MCF 10A (cell line): ENCODE measurements around the gene CTNNB1. TPM values are rescaled to one million over a fixed set of nuclear protein-coding genes. Genes with fewer than 3 reads are reported as not detected.

Experiments
- BruUV-seq: library from RNA; stranded (reverse); fragments of 400-500 nt; replicated peaks from 2 replicates; lab custom pipeline; 2021; lab: Mats Ljungman, UMichigan
- CTCF ChIA-PET: fragments of 300-600 bp; sonication (Branson Sonifier 250); formaldehyde crosslinking; extraction: SDS; loops from one replicate; lab custom pipeline; 2021; ENCODE audit warnings: antibody characterized with exemption, inconsistent platforms; lab: Yijun Ruan, JAX
- POLR2A ChIA-PET: fragments of 300-600, 350-650 bp; sonication (Branson Sonifier 250); formaldehyde crosslinking; extraction: SDS; loops from one replicate; lab custom pipeline; 2020; ENCODE audit warnings: antibody characterized with exemption, inconsistent platforms; lab: Yijun Ruan, JAX
- DNase-seq: peaks from one replicate; pipeline ENCODE4 v3.0.0-alpha.2; 2018; ENCODE audit not compliant: unreplicated experiment
- H3K27ac Mint-ChIP-seq: one replicate; pipeline ENCODE4 v1.8.0; 2022; ENCODE audit warnings: mild to moderate bottlenecking, low read depth, mixed read lengths; ENCODE audit not compliant: unreplicated experiment
- H3K27me3 Mint-ChIP-seq: one replicate; pipeline ENCODE4 v1.8.0; 2022; ENCODE audit warnings: mixed read lengths; ENCODE audit not compliant: insufficient read depth, unreplicated experiment
- H3K36me3 Mint-ChIP-seq: one replicate; pipeline ENCODE4 v1.8.0; 2022; ENCODE audit warnings: mild to moderate bottlenecking, moderate library complexity, mixed read lengths; ENCODE audit not compliant: insufficient read depth, unreplicated experiment
- H3K4me1 Mint-ChIP-seq: one replicate; pipeline ENCODE4 v1.8.0; 2022; ENCODE audit warnings: mixed read lengths; ENCODE audit not compliant: insufficient read depth, unreplicated experiment
- H3K4me3 Mint-ChIP-seq: one replicate; pipeline ENCODE4 v1.8.0; 2022; ENCODE audit warnings: mild to moderate bottlenecking, moderate library complexity, mixed read lengths; ENCODE audit not compliant: unreplicated experiment
- H3K9me3 Mint-ChIP-seq: one replicate; pipeline ENCODE4 v1.8.0; 2022; ENCODE audit warnings: mixed read lengths; ENCODE audit not compliant: unreplicated experiment
- CTCF ChIP-seq: fragments of 200-600 bp; IDR thresholded peaks from one replicate; pipeline ENCODE4 v1.8.0; 2022; ENCODE audit warnings: antibody characterized with exemption, mild to moderate bottlenecking; ENCODE audit not compliant: unreplicated experiment
- intact Hi-C: fragments of 100-400 bp; cut with micrococcal nuclease; formaldehyde crosslinking; loops from 2 replicates; pipeline ENCODE4 v1.14.1; 2022
- total RNA-seq: library from RNA; stranded (reverse); gene quantifications from 2 replicates; pipeline ENCODE4 v1.2.3, GENCODE V29; 2022

The CTNNB1 gene
- total RNA-seq, 1 experiment from 2014 or later, result 244 TPM

- no peak for TF ChIP-seq CTCF
- Mint-ChIP-seq H3K4me1 (peaks cover 59% of the 10 kb centered on the region), H3K27me3 (no peaks in the 10 kb centered on the region), H3K27ac (no peak overlapping the region), H3K36me3 (peaks cover 8% of the 10 kb centered on the region), H3K9me3 (no peaks in the 10 kb centered on the region), H3K4me3 (no peak overlapping the region)
- POLR2A ChIA-PET, result interaction anchor here (1.0 to 9.2 kb wide), 2 partner anchors 9 kb away, joined by 5 to 53 read pairs; partner anchors contain the start of gene CTNNB1
- BruUV-seq, result no TSS peak
- intact Hi-C loops, result loop anchor here (10.0 kb wide), 1 partner anchor 734 kb away; the partner anchor contains the start of gene ZNF619
- no peak for DNase-seq
- CTCF ChIA-PET, result interaction anchor here (0.8 to 2.3 kb wide), 4 partner anchors 9 to 891 kb away, joined by 3 to 7 read pairs (median 4); partner anchors contain the start of gene CTNNB1
Measured at GRCh38 chr3:41208507-41209220, 9.4 kb downstream of the CTNNB1 start.

GRCh38 chr3:41209646-41210045, 10.3 kb downstream of the CTNNB1 start:
- H3K4me1 Mint-ChIP-seq, result peaks cover 54% of the 10 kb centered on the region

GRCh38 chr3:41210966-41211365, 11.7 kb downstream of the CTNNB1 start:
- DNase-seq, result no peak
- H3K4me1 Mint-ChIP-seq, result peaks cover 55% of the 10 kb centered on the region
- no TSS peak for BruUV-seq
- POLR2A ChIA-PET, result interaction anchor here (0.7 to 9.2 kb wide), 2 partner anchors 11 to 16 kb away, joined by 3 to 53 read pairs; partner anchors contain the start of gene CTNNB1
- intact Hi-C loops, result no loop called here
- CTCF ChIA-PET, result interaction anchor here (0.7 to 1.3 kb wide), 3 partner anchors 8 to 44 kb away, joined by 3 read pairs; no protein-coding TSS in a partner anchor
- TF ChIP-seq CTCF, result no peak
- no peak overlapping the region for H3K4me3 Mint-ChIP-seq
- H3K27ac Mint-ChIP-seq, result no peak overlapping the region
- no peaks in the 10 kb centered on the region for H3K27me3 Mint-ChIP-seq
- peaks cover 8% of the 10 kb centered on the region for H3K36me3 Mint-ChIP-seq
- H3K9me3 Mint-ChIP-seq, result no peaks in the 10 kb centered on the region

More at GRCh38 chr3:41209646-41210045, 10.3 kb downstream of the CTNNB1 start:
- ChIA-PET CTCF (interaction anchor here (0.6 to 1.1 kb wide), 4 partner anchors 10 to 627 kb away, joined by 3 to 4 read pairs (median 3); partner anchors contain the start of gene CTNNB1), POLR2A (interaction anchor here (0.6 to 9.2 kb wide), 3 partner anchors 10 to 25 kb away, joined by 3 to 53 read pairs (median 3); partner anchors contain the start of gene CTNNB1)
- DNase-seq, result no peak
- no peak overlapping the region for H3K27ac Mint-ChIP-seq
- H3K36me3 Mint-ChIP-seq, result peaks cover 8% of the 10 kb centered on the region
- no peaks in the 10 kb centered on the region for H3K27me3 Mint-ChIP-seq
- no peaks in the 10 kb centered on the region for H3K9me3 Mint-ChIP-seq
- intact Hi-C loops, result loop anchor here (10.0 kb wide), 1 partner anchor 735 kb away; the partner anchor contains the start of gene ZNF619
- no TSS peak for BruUV-seq
- no peak overlapping the region for H3K4me3 Mint-ChIP-seq
- TF ChIP-seq CTCF, result no peak

- peaks cover 52% of the 10 kb centered on the region for H3K4me1 Mint-ChIP-seq
- peaks cover 8% of the 10 kb centered on the region for H3K36me3 Mint-ChIP-seq
- no peak overlapping the region for H3K4me3 Mint-ChIP-seq
- no peak for TF ChIP-seq CTCF
- H3K27me3 Mint-ChIP-seq, result no peaks in the 10 kb centered on the region
- DNase-seq, result no peak
- ChIA-PET POLR2A (interaction anchor here (9.2 kb wide), 1 partner anchor 12 kb away, joined by 53 read pairs; the partner anchor contains the start of gene CTNNB1), CTCF (interaction anchor here (0.7 to 1.3 kb wide), 2 partner anchors 10 to 531 kb away, joined by 3 read pairs; no protein-coding TSS in a partner anchor)
- H3K9me3 Mint-ChIP-seq, result no peaks in the 10 kb centered on the region
- BruUV-seq, result no TSS peak
- H3K27ac Mint-ChIP-seq, result no peak overlapping the region
- intact Hi-C loops, result no loop called here
Measured at GRCh38 chr3:41212088-41212487, 12.8 kb downstream of the CTNNB1 start.
